Left ventricle myocardium inferior (tissue), 1 donor: ENCODE results near the gene LEP. TPM values are rescaled to one million over a fixed set of nuclear protein-coding genes. Genes with fewer than 3 reads are reported as not detected.

Source experiments
- DNase-seq: peaks from one replicate; pipeline ENCODE4 v3.0.0-alpha.2; 2020
- H3K27ac ChIP-seq: fragments of 200-600 bp; replicated peaks from 2 replicates; pipeline ENCODE4 v1.8.0; 2021
- H3K27me3 ChIP-seq: fragments of 200-600 bp; 2 replicates; pipeline ENCODE4 v1.8.0; 2021; ENCODE audit warnings: low read depth
- H3K36me3 ChIP-seq: fragments of 200-600 bp; 2 replicates; pipeline ENCODE4 v1.8.0; 2021
- H3K4me1 ChIP-seq: fragments of 200-600 bp; 2 replicates; pipeline ENCODE4 v1.8.0; 2021
- H3K4me3 ChIP-seq: fragments of 200-600 bp; 2 replicates; pipeline ENCODE4 v1.8.0; 2021; ENCODE audit warnings: mild to moderate bottlenecking, moderate library complexity
- H3K9me3 ChIP-seq: fragments of 200-600 bp; replicated peaks from 2 replicates; pipeline ENCODE4 v1.8.0; 2021
- CTCF ChIP-seq: fragments of 200-600 bp; IDR thresholded peaks from 2 replicates; pipeline ENCODE4 v1.8.0; 2021; ENCODE audit warnings: antibody characterized with exemption, mild to moderate bottlenecking, borderline replicate concordance
- intact Hi-C: fragments of 100-400 bp; cut with micrococcal nuclease; formaldehyde crosslinking; loops from one replicate; pipeline ENCODE4 v1.11.0; 2022
- total RNA-seq: library from RNA; stranded (reverse); fragmentation: NEBNext Ultra II Directional; extraction: Animal tissue kit (Norgen Biotek cat#: 25700); gene quantifications from one replicate; pipeline ENCODE4 v1.2.1, GENCODE V29; 2021
- donor health status: DM: no; HTN: yes; CAD: no; lungs with severe emphysema.

LEP gene
- total RNA-seq, 1 donor from 2014 or later = 0.14 TPM

- Histone ChIP-seq H3K4me3 (no peak overlapping the region), H3K36me3 (no peaks in the 10 kb centered on the region), H3K9me3 (no peaks in the 10 kb centered on the region), H3K27me3 (peaks cover 70% of the 10 kb centered on the region), H3K4me1 (no peaks in the 10 kb centered on the region), H3K27ac (no peak overlapping the region)
- DNase-seq = no peak
- no peak for TF ChIP-seq CTCF
- intact Hi-C loops = no loop called here
Observed at GRCh38 chr7:128219636-128220035, 21.4 kb upstream of the LEP start.

DNA sequence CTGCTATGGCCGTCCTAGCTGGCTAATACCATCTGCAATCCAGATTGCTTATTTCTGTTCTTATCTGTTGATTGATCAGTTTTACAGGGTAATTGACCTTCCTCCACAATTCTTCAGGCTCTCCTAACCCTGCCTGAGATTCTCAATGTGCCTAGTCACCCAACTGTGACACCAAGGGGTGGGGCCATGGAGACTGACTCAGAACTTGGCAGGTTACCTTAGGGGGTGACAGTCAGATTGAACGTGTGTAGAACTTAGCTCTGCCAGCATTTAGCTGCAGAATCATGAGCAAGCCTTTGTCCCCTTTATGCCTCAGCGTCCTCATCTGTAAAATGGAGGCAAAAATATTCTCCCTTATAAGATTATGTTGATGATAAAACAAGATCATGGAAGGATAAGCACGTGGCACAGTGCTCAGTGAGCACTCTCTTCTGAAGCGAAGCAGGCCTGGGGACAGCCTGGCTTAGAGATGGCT lies 19.1 kb upstream of the LEP start:
- no peak overlapping the region for H3K4me3 ChIP-seq
- H3K4me1 ChIP-seq = no peaks in the 10 kb centered on the region
- no peak for DNase-seq
- peaks cover 85% of the 10 kb centered on the region for H3K27me3 ChIP-seq
- TF ChIP-seq CTCF = no peak
- H3K27ac ChIP-seq = no peak overlapping the region
- no peaks in the 10 kb centered on the region for H3K9me3 ChIP-seq
- intact Hi-C loops = no loop called here
- no peaks in the 10 kb centered on the region for H3K36me3 ChIP-seq

GRCh38 chr7:128226132-128226980 lies 14.7 kb upstream of the LEP start:
- Histone ChIP-seq H3K27ac (no peak overlapping the region), H3K9me3 (no peaks in the 10 kb centered on the region), H3K36me3 (no peaks in the 10 kb centered on the region), H3K4me3 (no peak overlapping the region), H3K27me3 (peaks cover 89% of the 10 kb centered on the region), H3K4me1 (no peaks in the 10 kb centered on the region)
- no peak for DNase-seq
- intact Hi-C loops = no loop called here
- no peak for TF ChIP-seq CTCF

GRCh38 chr7:128227271-128227670 lies 13.8 kb upstream of the LEP start:
- no peaks in the 10 kb centered on the region for H3K36me3 ChIP-seq
- peaks cover 89% of the 10 kb centered on the region for H3K27me3 ChIP-seq
- H3K4me1 ChIP-seq = no peaks in the 10 kb centered on the region
- no peak for TF ChIP-seq CTCF
- intact Hi-C loops = no loop called here
- H3K9me3 ChIP-seq = no peaks in the 10 kb centered on the region
- no peak overlapping the region for H3K4me3 ChIP-seq
- H3K27ac ChIP-seq = no peak overlapping the region
- no peak for DNase-seq

DNA sequence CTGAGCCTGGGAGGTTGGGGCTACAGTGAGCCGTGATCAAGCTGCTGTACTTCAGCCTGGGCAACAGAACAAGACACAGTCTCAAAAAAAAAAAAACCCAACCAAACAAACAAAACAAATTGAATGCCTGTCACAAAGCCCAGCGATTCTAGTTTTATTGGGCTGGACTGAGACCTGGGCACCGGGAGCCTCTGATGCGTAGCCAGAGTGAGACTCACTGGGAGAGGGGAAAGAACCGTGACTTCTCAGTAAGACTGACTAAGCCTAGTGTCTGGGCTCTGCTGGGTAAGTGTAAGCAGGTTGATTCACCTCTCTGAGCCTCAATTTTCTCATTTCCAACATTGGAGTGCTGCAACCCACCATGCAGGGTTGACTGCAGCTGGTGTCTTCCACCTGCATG lies 10.1 kb upstream of the LEP start:
- intact Hi-C loops = no loop called here
- no peak overlapping the region for H3K4me3 ChIP-seq
- H3K9me3 ChIP-seq = no peaks in the 10 kb centered on the region
- H3K4me1 ChIP-seq = no peaks in the 10 kb centered on the region
- no peak for DNase-seq
- H3K27me3 ChIP-seq = peaks cover 79% of the 10 kb centered on the region
- no peak for TF ChIP-seq CTCF
- no peak overlapping the region for H3K27ac ChIP-seq
- no peaks in the 10 kb centered on the region for H3K36me3 ChIP-seq
